HepG2 (cell line): ENCODE results near the gene DCC. TPM values are rescaled to one million over a fixed set of nuclear protein-coding genes. Genes with fewer than 3 reads are reported as not detected.

Experiments
- ATAC-seq: fragments of 200-7000 bp; cut with Tn5 transposase; 3 replicates; pipeline ENCODE4 v1.9.1; 2020; ENCODE audit warnings: mild to moderate bottlenecking, moderate library complexity
- BruUV-seq: library from RNA; stranded (reverse); fragments of 400-500 nt; replicated peaks from 2 replicates; lab custom pipeline; 2021; lab: Mats Ljungman, UMichigan
- CTCF ChIA-PET: fragments of 300-600 bp; formaldehyde crosslinking; extraction: SDS; loops from one replicate; lab custom pipeline; 2021; ENCODE audit warnings: low total read pairs, inconsistent platforms, low intra/inter-chr PET ratio; lab: Yijun Ruan, JAX
- POLR2A ChIA-PET: fragments of 350-600 bp; sonication (Branson Sonifier 250); formaldehyde crosslinking; loops from one replicate; lab custom pipeline; 2020; ENCODE audit warnings: antibody characterized with exemption, inconsistent platforms; lab: Yijun Ruan, JAX
- DNase-seq: peaks from one replicate; pipeline ENCODE4 v3.0.0-alpha.2; 2015; ENCODE audit warnings: low spot score
- FAIRE-seq: peaks from 3 replicates; lab custom pipeline; 2011; peaks lifted over from hg19 to GRCh38; lab: Jason Lieb, UNC
- H2AFZ ChIP-seq: one replicate; pipeline ENCODE4 v1.6.1; 2011; ENCODE audit warnings: low read length, inconsistent platforms
- H3K27ac ChIP-seq: fragments of 300-600 bp; 3 replicates; pipeline ENCODE4 v1.8.0; 2011; ENCODE audit warnings: mixed run types, mild to moderate bottlenecking, mixed read lengths, low read length, inconsistent platforms; ENCODE audit not compliant: insufficient read depth; ENCODE audit errors: extremely low read length
- H3K27me3 ChIP-seq, 2 experiments: fragments of 200-600 bp in 1 of 2; 2 replicates in 1 of 2; 3 replicates in 1 of 2; pipeline versions ENCODE4 v1.6.0 to v1.8.0; 2011; ENCODE audit warnings: low read length in 2 of 2, mild to moderate bottlenecking in 2 of 2, moderate library complexity in 2 of 2, inconsistent platforms in 1 of 2; ENCODE audit not compliant: insufficient read depth in 2 of 2, control insufficient read depth in 1 of 2
- H3K36me3 ChIP-seq, 2 experiments: fragments of 200-600 bp in 1 of 2; replicated peaks in 1 of 2; 2 replicates in 1 of 2; 3 replicates in 1 of 2; pipeline versions ENCODE4 v1.5.1 to v1.8.0; 2011; ENCODE audit warnings: low read length in 2 of 2, inconsistent platforms in 1 of 2; ENCODE audit not compliant: insufficient read depth in 2 of 2, control insufficient read depth in 1 of 2
- H3K4me1 ChIP-seq: 2 replicates; pipeline ENCODE4 v1.5.1; 2012; ENCODE audit warnings: low read length, inconsistent platforms; ENCODE audit not compliant: insufficient read depth
- H3K4me2 ChIP-seq: 2 replicates; pipeline ENCODE4 v1.6.0; 2011; ENCODE audit warnings: low read depth, low read length, inconsistent platforms
- H3K4me3 ChIP-seq, 3 experiments: fragments of 200-600 bp in 1 of 3; sonication (generic), shearing (Covaris generic) in 1 of 3; replicated peaks in 1 of 3; 2 replicates each; pipeline ENCODE4 v1.5.1; 2011 to 2016; ENCODE audit warnings: low read length in 3 of 3, inconsistent platforms in 2 of 3, low read depth in 2 of 3, mild to moderate bottlenecking in 2 of 3, control low read depth in 1 of 3, mixed read lengths in 1 of 3; ENCODE audit not compliant: insufficient read depth in 1 of 3
- H3K79me2 ChIP-seq: one replicate; pipeline ENCODE4 v1.6.1; 2011; ENCODE audit warnings: low read length, inconsistent platforms; ENCODE audit not compliant: insufficient read depth
- H3K9ac ChIP-seq: 2 replicates; pipeline ENCODE4 v1.6.0; 2011; ENCODE audit warnings: mild to moderate bottlenecking, low read depth, low read length, inconsistent platforms; ENCODE audit not compliant: insufficient read depth
- H3K9me3 ChIP-seq: 2 replicates; pipeline ENCODE4 v1.5.1; 2012; ENCODE audit warnings: mild to moderate bottlenecking, low read length
- H4K20me1 ChIP-seq: 2 replicates; pipeline ENCODE4 v1.6.0; 2011; ENCODE audit warnings: inconsistent platforms, mild to moderate bottlenecking, low read length, moderate library complexity; ENCODE audit not compliant: insufficient read depth
- ATF3 ChIP-seq: sonication (generic); formaldehyde crosslinking; IDR thresholded peaks from 2 replicates; pipeline ENCODE4 v1.4.0; 2020; ENCODE audit warnings: missing genetic modification reagents
- BRD4 ChIP-seq: sonication (generic); formaldehyde crosslinking; IDR thresholded peaks from 2 replicates; pipeline ENCODE4 v1.4.0; 2020; ENCODE audit warnings: missing genetic modification reagents
- DDIT3 ChIP-seq: sonication (generic); formaldehyde crosslinking; IDR thresholded peaks from 2 replicates; pipeline ENCODE4 v1.4.0; 2020; ENCODE audit warnings: mild to moderate bottlenecking, missing genetic modification reagents
- KLF15 ChIP-seq: sonication (generic); formaldehyde crosslinking; IDR thresholded peaks from 2 replicates; pipeline ENCODE4 v1.8.1; 2023; ENCODE audit warnings: borderline replicate concordance, mild to moderate bottlenecking, inconsistent platforms, missing genetic modification reagents, mixed read lengths
- PAF1 ChIP-seq: IDR thresholded peaks from 2 replicates; pipeline ENCODE4 v1.6.1; 2016; ENCODE audit warnings: missing genetic modification reagents, missing compliant biosample characterization
- RORA ChIP-seq: sonication (generic); formaldehyde crosslinking; IDR thresholded peaks from 2 replicates; pipeline ENCODE4 v1.5.0; 2020; ENCODE audit warnings: mild to moderate bottlenecking, missing genetic modification reagents, moderate library complexity
- SATB2 ChIP-seq: sonication (generic); formaldehyde crosslinking; IDR thresholded peaks from 2 replicates; pipeline ENCODE4 v1.5.0; 2020; ENCODE audit warnings: missing genetic modification reagents
- SCMH1 ChIP-seq: sonication (generic); formaldehyde crosslinking; IDR thresholded peaks from 2 replicates; pipeline ENCODE4 v1.9.0; 2021; ENCODE audit warnings: missing genetic modification reagents, mild to moderate bottlenecking, borderline replicate concordance
- YEATS4 ChIP-seq: sonication (generic); formaldehyde crosslinking; IDR thresholded peaks from 2 replicates; pipeline ENCODE4 v1.4.0; 2020; ENCODE audit warnings: missing genetic modification reagents, borderline replicate concordance
- ZNF224 ChIP-seq: sonication (generic); formaldehyde crosslinking; IDR thresholded peaks from 2 replicates; pipeline ENCODE4 v1.5.0; 2020; ENCODE audit warnings: mild to moderate bottlenecking, missing genetic modification reagents
- ZNF30 ChIP-seq: sonication (generic); formaldehyde crosslinking; IDR thresholded peaks from 2 replicates; pipeline ENCODE4 v1.5.0; 2020; ENCODE audit warnings: mild to moderate bottlenecking, missing genetic modification reagents
- ZNF513 ChIP-seq: sonication (generic); formaldehyde crosslinking; conservative IDR thresholded peaks from 2 replicates; pipeline ENCODE4 v1.5.0; 2020; ENCODE audit warnings: missing genetic modification reagents
- ZNF660 ChIP-seq: sonication (generic); formaldehyde crosslinking; IDR thresholded peaks from 2 replicates; pipeline ENCODE4 v1.5.1; 2020; ENCODE audit warnings: mild to moderate bottlenecking, low read depth, missing genetic modification reagents, borderline replicate concordance
- ZNF773 ChIP-seq: sonication (generic); formaldehyde crosslinking; IDR thresholded peaks from 2 replicates; pipeline ENCODE4 v1.4.0; 2020; ENCODE audit warnings: missing genetic modification reagents, borderline replicate concordance
- WGBS: methylation state at CpG from one replicate; pipeline ENCODE4 v1.1.6; 2017; ENCODE audit warnings: low lambda C conversion rate; 5-methylcytosine and 5-hydroxymethylcytosine counted together
- in situ Hi-C: cut with HindIII; loops from 2 replicates; pipeline ENCODE4 v1.10.0; 2017; ENCODE audit warnings: low pct_unique_long_range_greater_than_20kb; ENCODE audit not compliant: extremely low pct_ligation_motif_present
- intact Hi-C: fragments of 100-400 bp; cut with micrococcal nuclease; formaldehyde crosslinking; loops from one replicate; pipeline ENCODE4 v1.10.0; 2022; ENCODE audit not compliant: unreplicated experiment
- polyA plus RNA-seq, 8 experiments: library from polyadenylated mRNA; depleted of rRNA in 3 of 8; stranded (reverse) in 7 of 8; unstranded in 1 of 8; fragments of >200 nt; fragmentation: Illumina TruSeq in 4 of 8; extraction: Trizol in 4 of 8; gene quantifications; 2 replicates each; pipeline versions ENCODE4 v1.2.1 to v1.2.3, GENCODE V29; 2011 to 2016; ENCODE audit warnings: low read depth in 4 of 8, missing spikeins in 1 of 8, mixed read lengths in 1 of 8; ENCODE audit not compliant: insufficient read depth in 1 of 8
- total RNA-seq, 5 experiments: library from RNA; depleted of rRNA; stranded (reverse); fragments of >200 nt; fragmentation: Illumina TruSeq; extraction: Trizol; gene quantifications; 2 replicates each; pipeline ENCODE4 v1.2.3, GENCODE V29; 2016; ENCODE audit warnings: low read depth in 1 of 5

DCC gene
- total and polyA plus RNA-seq, 2 of the 13 experiments (the other 11 are each of a cell fraction or from before 2014, with no cell fraction given), result not detected

- in situ Hi-C loops, result loop anchor here (25.0 kb wide), 1 partner anchor 664 kb away; no protein-coding TSS in a partner anchor
These were observed 382.9 kb downstream of the DCC start for GRCh38 chr18:52722904-52723303.

GRCh38 chr18:52723550-52723970, 383.6 kb downstream of the DCC start:
- Histone ChIP-seq H4K20me1 (no peaks in the 10 kb centered on the region), H3K4me2 (no peak overlapping the region), H3K27me3 (no peaks in the 10 kb centered on the region), H3K4me3 (no peak overlapping the region), H2AFZ (no peak overlapping the region), H3K27ac (no peak overlapping the region), H3K9ac (no peak overlapping the region), H3K36me3 (no peaks in the 10 kb centered on the region), H3K9me3 (peaks cover 13% of the 10 kb centered on the region), H3K79me2 (no peaks in the 10 kb centered on the region), H3K4me1 (no peaks in the 10 kb centered on the region)
- no peak for FAIRE-seq
- in situ Hi-C loops (loop anchor here (25.0 kb wide), 1 partner anchor 664 kb away; no protein-coding TSS in a partner anchor), intact Hi-C loops (no loop called here)
- ATAC-seq, result no peak
- CTCF ChIA-PET, result no interaction called here
- DNase-seq, result no peak
- BruUV-seq, result no TSS peak
- POLR2A ChIA-PET, result no interaction called here
- WGBS, result 52% methylated on average over 3 of the region's 3 CpGs
- TF ChIP-seq BRD4 (no peak), SATB2 (CRISPR knock-in tag) (no peak), ATF3 (CRISPR knock-in tag) (no peak), ZNF513 (CRISPR knock-in tag) (no peak), RORA (CRISPR knock-in tag) (no peak), ZNF660 (CRISPR knock-in tag) (no peak), ZNF224 (no peak), SCMH1 (CRISPR knock-in tag) (no peak), ZNF773 (no peak)

More at GRCh38 chr18:52722904-52723303, 382.9 kb downstream of the DCC start:
- no peak overlapping the region for H3K27ac ChIP-seq
- H3K27me3 ChIP-seq, result no peaks in the 10 kb centered on the region
- CTCF ChIA-PET, result no interaction called here
- no peaks in the 10 kb centered on the region for H4K20me1 ChIP-seq
- no peaks in the 10 kb centered on the region for H3K79me2 ChIP-seq
- H3K4me3 ChIP-seq, result no peak overlapping the region
- ATAC-seq, result no peak
- H3K36me3 ChIP-seq, result no peaks in the 10 kb centered on the region
- no peak for TF ChIP-seq ZNF30 (CRISPR knock-in tag)
- TF ChIP-seq DDIT3 (CRISPR knock-in tag), result no peak
- TF ChIP-seq PAF1 (CRISPR knock-in tag), result no peak
- no peak for TF ChIP-seq KLF15
- TF ChIP-seq YEATS4 (CRISPR knock-in tag), result no peak
- TF ChIP-seq, all 625 proteins: peak for 0
- DNase-seq, result no peak
- peaks cover 13% of the 10 kb centered on the region for H3K9me3 ChIP-seq
- intact Hi-C loops, result no loop called here
- H3K9ac ChIP-seq, result no peak overlapping the region
- no peak for FAIRE-seq
- BruUV-seq, result no TSS peak
- POLR2A ChIA-PET, result no interaction called here
- 73% methylated on average over 3 of the region's 3 CpGs for WGBS
- no peaks in the 10 kb centered on the region for H3K4me1 ChIP-seq
- no peak overlapping the region for H2AFZ ChIP-seq
- no peak overlapping the region for H3K4me2 ChIP-seq
